Sigmoid colon (tissue), 4 donors: ENCODE measurements around the gene RAP1GAP.

Experiments used
- CTCF ChIP-seq, 4 experiments: fragments of 450-650 bp in 3 of 4; fragments of 200-600 bp in 1 of 4; IDR thresholded peaks; one replicate each; pipeline ENCODE4 v1.5.1; 2016 to 2019; ENCODE audit warnings: antibody characterized with exemption in 4 of 4, mild to moderate bottlenecking in 3 of 4, moderate library complexity in 2 of 4
- EP300 ChIP-seq, 4 donors: sonication (generic); formaldehyde crosslinking; IDR thresholded peaks; one replicate each; pipeline ENCODE4 v1.6.1; 2017; ENCODE audit warnings: antibody characterized with exemption in 4 of 4
- POLR2A ChIP-seq, 2 donors: fragments of 450-650 bp; IDR thresholded peaks; one replicate each; pipeline ENCODE4 v1.6.1; 2016; ENCODE audit warnings: antibody characterized with exemption in 2 of 2, mild to moderate bottlenecking in 2 of 2, moderate library complexity in 2 of 2
- POLR2AphosphoS5 ChIP-seq, 4 donors: sonication (generic); formaldehyde crosslinking; IDR thresholded peaks; one replicate each; pipeline ENCODE4 v1.6.1; 2017; ENCODE audit warnings: antibody characterized with exemption in 4 of 4

- TF ChIP-seq CTCF (IDR thresholded peaks at IDR 0.05) (no peak), EP300 (IDR thresholded peaks at IDR 0.05) (no peak), POLR2A (IDR thresholded peaks at IDR 0.05) (no peak), POLR2AphosphoS5 (IDR thresholded peaks at IDR 0.05) (no peak)
Observed at GRCh38 chr1:21671915-21672314, 2.8 kb upstream of the RAP1GAP start.
